Left renal cortex interstitium (tissue), 4 donors: Measurements from ENCODE around the gene CLCF1. TPM values are rescaled to one million over a fixed set of nuclear protein-coding genes. Genes with fewer than 3 reads are reported as not detected.
"Not testable (repeated sequence)": the region's sequence is repeated elsewhere in the genome, so short reads cannot be mapped to it uniquely, and the experiment has no call there.

ENCODE experiments used
- DNase-seq, 4 donors: peaks; one replicate each; pipeline ENCODE4 v3.0.0-alpha.2; 2013; ENCODE audit warnings: low read depth in 4 of 4, low spot score in 2 of 4, missing footprints in 1 of 4
- polyA plus RNA-seq, 4 donors: library from polyadenylated mRNA; unstranded; fragments of 120-200 nt; gene quantifications; one replicate each; pipeline ENCODE4 v1.2.1, GENCODE V29; 2013; ENCODE audit not compliant: insufficient read length in 4 of 4

CLCF1 gene
- polyA plus RNA-seq, 4 donors = 4.9 to 9.2 (median 5.8) TPM

DNA sequence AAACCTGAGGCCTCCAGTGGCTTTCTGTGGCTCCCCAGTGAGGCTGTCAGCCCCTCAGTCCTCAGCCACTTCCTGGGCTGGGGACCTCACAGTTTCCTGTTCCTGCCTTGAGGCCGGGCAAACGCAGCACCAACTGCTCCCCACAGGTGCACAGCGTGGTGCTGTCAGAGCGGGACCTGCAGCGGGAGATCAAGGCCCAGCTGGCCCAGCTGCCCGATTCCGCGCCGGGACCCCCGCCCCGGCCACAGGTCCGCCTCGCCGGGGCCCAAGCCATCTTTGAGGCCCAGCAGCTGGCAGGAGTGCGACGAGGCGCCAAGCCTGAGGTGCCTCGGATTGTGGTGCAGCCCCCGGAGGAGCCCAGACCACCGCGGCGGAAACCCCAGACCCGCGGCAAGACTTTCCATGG, 35.9 kb upstream of the CLCF1 start:
- DNase-seq = no peak

DNA sequence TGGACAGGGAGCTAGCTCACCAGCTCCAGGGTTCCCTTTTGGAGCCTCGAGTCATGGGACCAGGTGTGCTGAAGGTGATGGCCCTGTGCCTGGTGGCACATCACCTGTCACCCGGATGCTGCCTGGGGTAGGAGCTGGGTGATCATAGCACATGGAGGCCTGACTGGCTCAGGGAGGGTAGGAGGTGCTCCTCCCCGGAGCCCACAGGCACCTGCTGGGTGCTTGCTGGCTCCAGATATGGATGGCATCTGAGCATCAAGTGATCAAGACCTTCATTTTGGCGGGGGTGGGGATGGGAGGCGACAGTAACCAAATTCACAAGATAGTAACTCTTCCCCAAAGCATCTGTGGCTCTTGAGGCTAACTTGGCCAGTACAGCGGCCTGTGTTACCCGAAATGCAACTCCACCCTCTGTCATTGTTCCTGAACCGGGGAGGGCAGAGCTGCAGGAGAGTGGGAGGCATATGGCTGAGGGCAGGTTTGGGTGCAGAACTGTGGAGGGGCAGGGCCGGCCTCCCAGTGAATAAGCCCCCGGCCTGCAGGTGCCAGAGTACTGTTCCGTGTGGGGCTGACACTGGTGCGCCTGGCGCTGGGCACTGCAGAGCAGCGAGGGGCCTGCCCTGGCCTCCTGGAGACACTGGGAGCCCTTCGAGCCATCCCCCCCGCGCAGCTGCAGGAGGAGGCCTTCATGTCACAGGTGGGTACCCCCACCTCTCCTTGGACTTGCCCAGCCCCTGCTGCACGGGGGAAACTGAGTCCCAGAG, 35.2 kb upstream of the CLCF1 start:
- DNase-seq = no peak

DNA sequence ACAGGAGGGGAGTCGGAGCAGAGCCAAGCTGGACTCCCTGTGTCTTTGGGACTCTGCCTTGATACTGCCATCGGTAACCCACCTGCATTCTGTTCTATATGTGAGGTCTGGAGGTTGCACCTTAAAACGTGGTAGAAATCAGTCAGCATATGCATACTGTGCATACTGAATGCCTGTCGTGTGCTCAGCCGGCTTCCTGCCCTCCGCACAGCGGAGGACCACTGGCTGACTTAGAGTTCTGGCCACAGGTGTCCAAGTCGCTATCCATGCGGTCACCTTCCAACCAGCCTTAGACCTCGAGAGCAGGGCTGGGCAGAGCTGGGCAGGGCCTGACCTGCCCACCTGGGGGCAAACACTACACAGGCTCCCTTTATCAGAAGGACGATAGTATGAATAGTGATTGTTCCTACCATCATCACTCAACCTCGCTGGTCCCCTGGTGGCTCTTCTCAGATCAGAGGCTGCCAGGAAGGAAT, 34.3 kb upstream of the CLCF1 start:
- no peak for DNase-seq

DNA sequence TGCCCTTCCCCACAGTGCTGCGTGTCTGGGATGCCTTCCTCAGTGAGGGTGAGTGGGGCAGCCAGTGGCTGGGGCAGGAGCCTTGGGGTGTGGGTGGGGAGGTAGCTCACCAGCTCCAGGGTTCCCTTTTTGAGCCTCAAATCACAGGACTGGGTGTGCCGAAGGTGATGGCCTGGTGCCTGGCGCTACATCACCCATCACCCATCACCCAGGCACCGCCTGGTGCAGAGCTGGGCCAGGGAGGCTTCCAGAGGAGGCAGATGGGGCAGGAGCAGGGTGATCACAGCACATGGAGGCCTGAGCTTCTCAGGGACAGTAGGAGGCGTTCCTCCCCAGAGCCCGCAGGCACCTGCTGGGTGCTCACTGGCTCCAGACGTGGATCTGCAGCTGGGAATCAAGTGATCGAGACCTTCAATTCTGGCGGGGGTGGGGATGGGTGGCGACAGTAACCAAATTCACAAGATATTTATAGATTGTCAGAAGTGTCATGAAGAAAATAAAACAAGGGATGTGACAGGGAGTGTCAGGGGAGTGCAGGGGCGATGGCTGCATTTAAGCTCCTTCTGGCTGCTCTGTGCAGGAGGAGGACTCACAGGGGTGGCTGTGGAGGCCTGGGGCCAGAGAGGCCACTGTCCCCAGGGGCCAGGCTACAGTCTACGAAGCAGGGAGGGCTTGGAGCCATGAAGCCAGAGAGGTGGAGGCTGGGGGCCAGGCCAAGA, 33.7 kb upstream of the CLCF1 start:
- no peak for DNase-seq

DNA sequence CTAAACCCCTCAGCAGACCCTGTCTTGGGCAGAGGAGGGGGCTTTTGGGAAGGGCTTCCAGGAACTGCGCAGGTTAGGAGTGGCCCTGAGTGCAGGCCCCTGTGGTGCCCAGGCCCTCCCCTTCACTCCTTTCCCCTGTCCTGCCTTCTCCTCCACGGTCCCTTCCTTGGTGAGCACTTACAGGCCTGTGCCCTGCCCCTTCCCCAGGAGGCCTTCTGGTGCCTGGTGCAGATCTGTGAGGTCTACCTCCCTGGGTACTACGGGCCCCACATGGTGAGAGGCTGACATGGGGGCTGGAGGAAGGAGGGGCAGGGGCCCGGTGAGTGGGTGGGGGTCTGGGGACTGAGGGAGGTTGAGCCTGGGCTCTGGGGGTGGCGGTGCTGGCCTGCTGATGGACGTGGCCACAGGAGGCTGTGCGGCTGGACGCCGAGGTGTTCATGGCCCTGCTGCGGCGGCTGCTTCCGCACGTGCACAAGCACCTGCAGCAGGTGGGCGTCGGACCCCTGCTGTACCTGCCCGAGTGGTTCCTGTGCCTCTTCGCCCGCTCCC, 33.1 kb upstream of the CLCF1 start:
- DNase-seq = no peak

DNA sequence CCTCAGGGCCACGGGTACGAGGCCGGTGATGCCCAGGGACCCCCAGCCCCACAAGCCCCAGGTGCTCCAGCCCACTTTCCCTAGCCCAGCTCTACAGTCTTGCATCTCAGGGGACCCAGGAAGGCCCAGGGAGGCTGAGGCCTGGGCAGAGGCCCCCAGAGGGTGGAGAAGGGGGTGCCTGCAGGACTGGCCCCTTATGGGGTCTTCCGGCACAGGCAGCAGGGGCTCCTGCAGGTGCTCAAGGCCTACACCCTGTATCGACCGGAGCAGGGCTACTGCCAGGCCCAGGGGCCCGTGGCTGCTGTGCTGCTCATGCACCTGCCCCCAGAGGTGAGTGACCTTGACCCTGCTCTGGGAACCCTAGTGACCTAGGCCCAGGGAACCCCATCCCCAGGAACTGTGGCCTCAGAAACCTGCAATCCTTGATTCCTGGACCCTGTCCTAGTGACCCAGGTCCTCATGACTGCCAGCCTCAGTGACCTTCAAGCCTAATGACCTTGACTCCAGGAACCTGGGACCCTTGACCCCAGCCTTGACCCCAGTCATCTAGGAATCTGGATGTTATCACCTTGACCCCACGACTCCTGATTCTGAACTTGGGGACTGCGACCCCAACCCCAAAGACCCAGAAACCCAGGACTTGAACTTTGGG, 32.4 kb upstream of the CLCF1 start:
- DNase-seq = no peak

DNA sequence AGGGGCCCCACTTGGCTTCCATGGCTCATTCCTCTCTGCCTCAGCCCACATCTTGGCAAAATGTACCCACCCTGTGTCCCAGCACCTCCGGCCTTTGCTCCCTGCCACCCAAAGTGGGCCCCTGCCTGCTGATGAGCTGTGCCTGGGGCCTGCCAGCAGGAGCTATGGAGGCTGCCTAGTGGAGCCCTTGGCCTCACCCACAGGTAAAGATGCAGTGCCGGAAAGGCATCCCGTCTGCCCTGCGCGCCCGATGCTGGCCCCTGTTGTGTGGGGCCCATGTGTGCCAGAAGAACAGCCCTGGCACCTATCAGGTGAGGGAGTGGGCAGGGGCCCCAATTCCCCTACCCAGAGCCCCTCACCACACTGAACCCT, 31.8 kb upstream of the CLCF1 start:
- no peak for DNase-seq

DNA sequence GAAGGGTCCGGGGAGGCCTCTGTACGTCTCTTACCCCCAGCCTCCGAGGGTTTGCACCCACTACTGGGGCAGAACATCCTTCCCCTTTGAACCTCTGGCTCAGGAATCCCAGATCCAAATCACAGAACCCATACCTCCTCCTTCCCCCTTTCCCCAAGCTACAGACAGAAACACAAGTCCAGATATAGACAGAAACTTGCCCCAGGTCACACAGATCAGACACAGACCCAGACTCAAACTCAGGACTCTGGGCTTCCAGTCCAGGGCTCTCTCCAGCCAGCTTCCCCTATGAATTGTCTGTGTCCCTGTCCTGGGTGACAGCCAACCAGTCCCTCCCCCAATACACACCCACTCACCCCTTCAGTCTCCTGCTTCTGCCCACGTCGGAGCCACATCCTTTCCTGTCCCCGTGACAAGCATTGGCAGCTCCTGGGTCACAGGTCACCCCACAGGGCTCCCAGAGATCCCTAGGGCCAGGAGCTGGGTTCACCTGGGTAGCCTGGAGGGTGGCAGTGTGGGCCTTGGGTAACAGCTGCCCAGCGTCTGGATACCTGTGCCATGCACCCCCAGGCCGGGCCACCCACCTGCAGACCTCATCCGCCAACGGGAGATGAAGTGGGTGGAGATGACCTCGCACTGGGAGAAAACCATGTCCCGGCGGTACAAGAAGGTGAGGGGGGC, 31.3 kb upstream of the CLCF1 start:
- DNase-seq = no peak

DNA sequence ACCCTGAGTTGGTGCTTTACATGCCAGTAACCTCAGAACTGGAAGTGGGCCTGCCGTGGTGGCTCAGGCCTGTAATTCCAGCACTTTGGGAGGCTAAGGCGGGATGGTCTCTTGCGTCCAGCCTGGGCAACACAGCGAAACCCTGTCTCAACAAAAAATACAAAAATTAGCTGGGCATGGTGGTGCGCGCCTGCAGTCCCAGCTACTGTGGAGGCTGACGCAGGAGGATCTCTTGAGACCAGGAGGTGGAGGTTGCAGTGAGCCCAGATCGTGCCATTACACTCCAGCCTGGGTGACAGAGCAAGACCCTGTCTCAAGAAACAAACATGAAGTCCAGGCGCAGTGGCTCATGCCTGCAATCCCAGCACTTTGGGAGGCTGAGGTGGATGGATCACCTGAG, 29.7 kb upstream of the CLCF1 start:
- not testable (repeated sequence) for DNase-seq

DNA sequence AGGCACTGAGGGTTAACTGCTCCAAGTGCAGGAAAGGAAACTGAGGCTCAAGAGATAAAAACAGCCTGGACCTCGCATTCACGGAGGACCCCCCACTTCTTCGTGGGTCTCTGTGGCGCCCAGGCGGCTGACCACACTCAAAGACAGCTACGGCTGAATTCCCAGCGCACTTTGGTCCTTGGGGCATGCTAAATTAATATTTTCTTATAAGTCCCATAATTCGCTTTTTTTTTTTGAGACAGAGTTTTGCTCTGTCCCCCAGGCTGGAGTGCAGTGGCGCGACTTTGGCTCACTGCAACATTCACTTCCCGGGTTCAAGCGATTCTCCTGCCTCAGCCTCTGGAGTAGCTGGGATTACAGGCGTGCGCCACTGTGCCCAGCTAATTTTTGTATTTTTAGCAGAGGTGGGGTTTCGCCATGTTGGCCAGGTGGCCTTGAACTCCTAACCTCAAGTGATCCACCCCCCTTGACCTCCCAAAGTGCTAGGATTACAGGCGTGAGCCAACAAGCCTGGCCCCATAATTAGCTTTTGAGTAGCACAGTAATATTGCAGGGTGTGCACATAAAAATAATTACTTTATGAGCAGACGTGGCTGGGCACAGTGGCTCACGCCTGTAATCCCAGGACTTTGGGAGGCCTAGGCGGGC, 28.9 kb upstream of the CLCF1 start:
- DNase-seq = not testable (repeated sequence)

DNA sequence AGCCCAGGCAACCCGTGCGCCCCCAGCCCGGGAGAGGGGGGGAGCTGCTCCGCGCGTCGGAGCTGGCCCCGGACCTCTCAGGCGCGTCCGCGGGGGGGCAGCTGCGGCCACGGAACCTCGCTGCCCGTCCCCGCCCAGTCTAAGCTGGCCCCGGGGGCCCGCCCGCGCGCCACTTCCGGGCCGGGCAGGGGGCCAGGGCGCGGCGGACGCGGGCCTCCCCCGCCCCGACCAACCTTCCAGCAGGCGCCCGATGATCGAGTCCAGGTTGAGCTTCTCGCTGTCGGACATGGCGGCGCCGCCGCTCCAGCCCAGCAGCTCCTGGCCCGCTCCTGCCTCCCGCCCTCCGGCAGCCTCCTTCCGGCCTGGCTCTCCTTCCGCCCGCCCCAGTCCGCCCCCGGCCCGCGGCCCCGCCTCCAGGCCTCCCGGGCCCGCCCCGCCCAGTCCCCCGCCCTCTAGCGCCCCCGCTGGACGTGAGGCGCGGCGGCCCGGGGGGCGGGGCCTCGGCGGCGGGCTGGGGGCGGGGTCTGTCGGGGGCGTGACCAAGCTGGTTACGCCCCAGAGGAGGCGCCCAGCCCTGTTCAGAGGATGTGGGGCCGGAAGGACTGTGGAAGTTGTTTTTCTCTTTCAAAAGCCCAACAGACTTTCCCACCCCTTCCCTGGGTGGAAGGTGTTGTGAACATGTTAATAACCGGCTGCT, 28.2 kb upstream of the CLCF1 start, which contains the start of gene PPP1CA:
Gene PPP1CA, minus strand, starts transcription at position 364 of the 697 bp plus-strand sequence. Its CDS starts 76 bp downstream, at position 288.
- peak in 3 of 4 donors; percentile 71 to 77 (median 72) for DNase-seq

DNA sequence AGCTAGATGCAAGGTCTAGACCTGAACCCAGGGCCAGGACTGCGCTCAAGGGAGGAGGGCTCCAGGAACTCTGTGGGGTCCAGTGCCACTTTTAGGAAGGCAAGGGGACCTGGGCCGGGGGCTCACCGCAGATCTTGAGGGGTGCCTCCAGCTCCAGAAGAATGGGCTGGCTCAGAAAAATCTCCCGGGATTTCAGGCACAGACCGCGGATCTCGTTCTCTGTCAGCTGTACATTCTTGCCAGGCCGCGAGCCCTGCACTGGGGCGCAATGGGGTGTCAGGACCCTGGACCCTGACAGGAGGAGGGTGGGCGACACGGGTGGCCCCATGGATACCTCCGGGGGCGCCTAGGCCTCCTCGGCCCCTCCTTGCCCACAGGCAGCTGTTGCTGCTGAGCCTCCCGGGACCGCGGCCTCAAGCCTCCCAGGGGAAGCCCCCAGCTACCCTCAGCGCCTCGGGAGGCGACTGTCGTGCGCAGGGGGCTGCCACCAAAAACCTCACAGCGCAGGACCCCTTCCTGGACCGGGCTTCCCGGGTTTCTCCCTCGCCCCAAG, 27.6 kb upstream of the CLCF1 start:
- DNase-seq = no peak

DNA sequence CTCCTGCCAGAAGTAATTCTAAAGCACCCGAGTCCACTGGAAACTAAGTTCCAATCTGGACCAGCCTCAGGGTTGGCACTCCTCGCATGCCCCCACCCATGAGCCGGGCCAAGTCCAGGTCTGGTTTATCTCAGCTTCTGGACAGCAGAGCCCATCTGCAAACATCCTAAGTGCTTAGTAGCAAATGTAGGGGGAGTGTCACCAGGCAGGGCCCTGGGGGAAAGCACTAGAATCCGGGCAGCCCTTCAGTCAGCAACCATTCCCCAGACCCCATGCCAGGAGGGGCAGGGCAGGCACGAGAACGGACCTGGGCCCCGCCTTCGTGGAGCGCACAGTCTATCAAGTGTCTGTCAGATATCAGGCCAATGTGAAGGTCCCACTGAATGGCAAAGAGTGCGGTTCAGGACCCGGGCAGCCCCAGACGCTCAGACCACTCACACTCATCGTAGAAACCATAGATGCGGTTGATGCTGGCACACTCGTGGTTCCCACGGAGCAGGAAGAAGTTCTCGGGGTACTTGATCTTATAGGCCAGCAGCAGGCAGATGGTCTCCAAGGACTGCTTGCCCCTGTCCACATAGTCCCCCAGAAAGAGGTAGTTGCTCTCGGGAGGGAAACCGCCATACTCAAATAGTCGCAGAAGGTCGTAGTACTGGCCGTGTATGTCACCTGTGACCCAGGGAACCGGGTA, 27.0 kb upstream of the CLCF1 start:
- no peak for DNase-seq

DNA sequence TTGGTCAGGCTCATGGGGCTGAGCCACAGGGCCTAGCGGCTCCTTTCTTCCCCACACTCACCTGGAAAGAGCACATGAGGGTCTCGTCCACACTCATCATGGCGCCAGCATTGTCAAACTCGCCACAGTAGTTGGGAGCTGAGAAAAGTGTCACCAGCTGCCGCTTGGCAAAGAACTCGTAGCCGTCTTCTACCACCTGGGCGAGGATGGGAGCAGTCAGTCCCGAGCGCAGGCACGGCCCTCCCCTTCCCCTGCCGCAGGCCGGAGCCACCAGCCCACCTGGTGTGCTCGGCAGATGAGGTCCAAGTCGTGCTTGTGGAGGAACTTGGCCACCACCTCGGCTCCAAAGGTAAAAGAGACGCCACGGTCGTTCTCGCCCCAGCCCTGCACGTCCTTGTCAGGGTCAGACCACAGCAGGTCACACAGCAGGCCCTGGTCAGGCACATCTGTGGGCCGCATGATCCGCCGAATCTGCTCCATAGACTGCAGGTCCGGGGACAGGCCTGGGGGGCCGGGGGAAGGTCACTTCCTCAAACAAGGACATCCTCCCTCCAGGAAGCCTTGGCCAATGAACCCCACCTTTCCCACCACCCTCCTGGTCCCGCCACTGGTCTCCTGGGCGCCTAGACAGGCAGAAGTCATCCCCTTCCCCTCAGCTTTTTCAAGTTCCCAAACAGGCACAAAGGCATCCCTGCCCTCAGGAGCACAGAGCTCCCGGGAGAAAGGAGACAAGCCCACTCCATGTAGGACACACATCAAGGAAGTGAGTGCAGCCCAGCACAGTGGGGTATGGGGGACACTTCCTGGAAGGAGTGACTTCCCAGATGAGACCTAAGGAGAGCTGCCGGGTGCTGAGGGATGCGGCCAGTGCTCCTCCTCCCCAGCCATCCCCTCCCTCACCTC, 25.5 kb upstream of the CLCF1 start:
- DNase-seq = no peak

DNA sequence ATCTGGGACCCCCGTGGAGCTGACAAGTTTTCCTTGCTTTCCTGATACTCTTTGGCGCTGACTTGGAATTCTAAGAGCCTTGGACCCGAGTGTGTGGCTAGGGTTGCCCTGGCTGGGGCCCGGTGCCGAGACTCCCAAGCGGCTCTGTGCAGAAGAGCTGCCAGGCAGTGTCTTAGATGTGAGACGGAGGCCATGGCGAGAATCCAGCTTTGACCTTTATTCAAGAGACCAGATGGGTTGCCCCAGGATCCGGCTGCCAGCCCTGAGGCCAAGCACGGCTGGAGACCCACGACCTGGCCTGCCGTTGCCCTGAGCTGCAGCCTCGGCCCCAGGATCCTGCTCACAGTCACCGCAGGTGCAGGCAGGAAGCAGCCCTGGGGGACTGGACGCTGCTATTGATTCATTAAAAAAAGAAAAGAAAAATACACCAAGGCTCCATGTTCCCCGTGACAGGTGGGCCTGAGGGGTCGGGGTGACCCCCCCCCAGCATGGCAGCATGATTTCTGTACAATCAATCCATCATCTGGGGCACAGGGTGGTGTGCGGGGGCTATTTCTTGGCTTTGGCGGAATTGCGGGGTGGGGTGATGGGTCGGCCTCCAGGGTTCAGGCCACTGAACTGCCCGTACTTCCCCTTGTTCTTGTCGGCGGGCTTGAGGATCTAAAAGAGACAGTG, 24.7 kb upstream of the CLCF1 start:
- DNase-seq = no peak

DNA sequence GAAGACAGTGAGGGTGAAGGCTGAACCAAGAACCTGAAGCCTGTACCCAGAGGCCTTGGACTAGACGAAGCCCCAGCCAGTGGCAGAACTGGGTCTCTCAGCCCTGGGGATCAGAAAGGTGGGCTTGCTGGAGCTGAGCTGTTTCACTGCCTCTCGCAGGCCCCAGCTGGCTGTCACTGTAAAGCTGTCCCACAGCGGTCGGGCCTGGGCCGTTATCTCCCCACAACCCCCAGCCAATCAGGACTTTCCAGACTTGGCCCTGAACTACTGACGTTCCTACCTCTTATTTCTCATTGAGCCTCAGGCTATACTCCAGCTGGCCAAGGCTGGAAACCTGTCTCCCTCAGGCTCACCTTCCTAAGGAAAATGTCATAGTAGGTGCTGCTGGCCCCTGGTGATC, 24.1 kb upstream of the CLCF1 start:
- DNase-seq = no peak
